Raji (cell line): ENCODE data around the gene TTYH1.

Experiments
- POLR2A ChIP-seq: IDR thresholded peaks from 2 replicates; pipeline ENCODE4 v1.6.1; 2011; ENCODE audit warnings: low read depth, low read length, control low read depth; ENCODE audit not compliant: insufficient read depth

The TTYH1 gene

DNA sequence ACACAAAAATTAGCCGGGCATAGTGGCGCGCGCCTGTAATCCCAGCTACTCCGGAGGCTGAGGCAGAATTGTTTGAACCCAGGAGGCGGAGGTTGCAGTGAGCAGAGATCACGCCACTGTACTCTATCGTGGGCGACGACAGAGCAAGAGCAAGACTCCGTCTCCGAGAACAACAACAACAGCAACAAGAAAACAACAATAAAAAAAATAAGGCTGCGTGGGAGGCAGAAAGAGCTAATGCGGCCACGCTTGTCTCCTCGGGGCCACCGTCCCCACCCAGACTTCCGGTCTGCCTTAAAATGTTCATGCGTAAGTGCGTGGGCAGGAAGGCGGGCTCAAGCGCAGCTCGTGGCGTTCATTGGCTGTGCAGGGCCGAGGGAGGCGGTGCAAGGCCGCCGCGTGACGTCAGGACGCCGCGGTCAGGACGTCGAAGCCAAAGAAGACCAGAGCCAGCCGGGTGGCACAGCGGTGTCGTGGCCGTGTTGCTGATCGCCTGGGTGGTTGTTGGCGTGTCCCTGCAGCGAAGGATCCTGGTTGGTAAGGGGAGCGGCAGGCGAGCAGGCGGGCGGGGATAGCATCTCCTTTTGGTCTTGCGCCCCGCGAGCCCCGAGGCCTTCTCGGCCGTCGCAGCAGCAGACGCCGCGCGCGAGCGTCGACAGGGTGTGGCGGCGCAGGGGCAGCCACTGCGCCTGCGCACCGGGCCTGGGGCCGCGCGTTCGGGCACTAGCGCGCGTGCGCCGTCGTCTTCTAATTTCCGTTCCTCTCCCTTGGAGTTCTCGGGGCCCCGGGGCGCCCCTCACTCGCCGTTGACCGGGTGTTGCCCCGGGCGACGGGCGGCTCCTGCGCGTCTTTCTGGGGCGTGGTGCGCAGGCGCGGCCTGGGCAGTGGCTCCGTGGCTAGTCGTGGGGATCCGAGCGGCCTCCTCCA lies 33.8 kb downstream of the TTYH1 start, which contains the start of gene LENG8:
TSS of gene LENG8 (plus strand) at position 426 of the 927 bp plus-strand sequence. CDS start 2,146 bp downstream, outside the sequence.
- peak; percentile 99 for TF ChIP-seq POLR2A

DNA sequence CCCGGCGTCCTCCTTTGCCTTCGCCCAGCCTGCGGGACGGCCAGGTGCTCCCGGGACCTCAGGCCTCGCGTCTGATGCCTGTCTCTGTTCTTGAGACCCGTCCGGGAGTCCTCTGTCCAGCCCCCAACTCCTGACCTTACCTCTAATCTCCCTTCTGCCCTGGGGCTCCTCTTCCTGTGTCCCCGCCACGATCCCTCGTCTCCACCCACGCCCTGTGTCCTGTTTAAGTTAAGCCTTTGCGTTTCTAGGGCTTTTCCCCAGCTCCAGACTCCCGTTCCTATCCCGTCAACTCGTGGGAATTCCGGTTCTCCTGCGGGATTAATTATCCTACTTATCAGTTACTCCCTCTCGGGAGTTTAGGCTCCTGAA lies 34.4 kb downstream of the TTYH1 start:
- no peak for TF ChIP-seq POLR2A

DNA sequence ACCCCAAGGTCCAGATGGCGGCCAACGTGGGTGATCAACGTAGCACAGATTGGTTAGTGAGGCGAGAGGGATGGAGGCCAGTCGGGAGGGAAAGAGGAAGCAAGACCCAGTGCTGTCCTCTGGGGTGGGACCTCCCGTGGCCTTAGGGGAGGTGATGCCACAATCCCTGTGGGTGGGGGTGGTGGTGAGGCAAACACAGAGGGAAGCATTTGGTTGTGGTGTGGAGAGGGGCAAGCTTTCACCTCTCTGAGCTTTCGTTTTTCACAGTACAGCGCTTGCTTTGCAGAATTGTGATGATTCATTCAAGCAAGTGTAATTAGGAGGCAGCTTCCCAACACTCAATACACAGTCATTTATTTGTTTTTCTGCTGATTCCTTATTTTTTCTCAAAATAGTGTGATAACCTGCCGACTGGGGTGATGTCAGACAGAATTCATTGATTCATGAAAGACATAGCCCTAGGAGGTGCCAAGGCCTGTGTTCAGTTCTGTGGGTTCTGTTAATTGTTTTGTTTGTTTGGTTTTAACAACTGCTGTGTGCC lies 36.1 kb downstream of the TTYH1 start:
- TF ChIP-seq POLR2A: no peak

DNA sequence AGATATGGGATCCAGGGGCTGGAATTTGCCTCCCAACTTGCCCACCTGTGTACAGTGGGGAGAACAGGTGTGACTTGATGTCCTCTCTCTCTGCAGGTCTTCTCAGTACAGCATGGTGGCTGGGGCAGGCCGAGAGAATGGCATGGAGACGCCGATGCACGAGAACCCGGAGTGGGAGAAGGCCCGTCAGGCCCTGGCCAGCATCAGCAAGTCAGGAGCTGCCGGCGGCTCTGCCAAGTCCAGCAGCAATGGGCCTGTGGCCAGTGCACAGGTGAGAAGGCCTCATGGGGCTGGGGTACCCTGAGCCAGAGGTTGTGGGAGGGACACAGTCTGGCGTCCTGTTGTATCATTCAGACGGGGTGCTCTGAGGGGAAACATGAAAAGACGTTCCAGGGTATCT lies 36.7 kb downstream of the TTYH1 start:
- TF ChIP-seq POLR2A: no peak

DNA sequence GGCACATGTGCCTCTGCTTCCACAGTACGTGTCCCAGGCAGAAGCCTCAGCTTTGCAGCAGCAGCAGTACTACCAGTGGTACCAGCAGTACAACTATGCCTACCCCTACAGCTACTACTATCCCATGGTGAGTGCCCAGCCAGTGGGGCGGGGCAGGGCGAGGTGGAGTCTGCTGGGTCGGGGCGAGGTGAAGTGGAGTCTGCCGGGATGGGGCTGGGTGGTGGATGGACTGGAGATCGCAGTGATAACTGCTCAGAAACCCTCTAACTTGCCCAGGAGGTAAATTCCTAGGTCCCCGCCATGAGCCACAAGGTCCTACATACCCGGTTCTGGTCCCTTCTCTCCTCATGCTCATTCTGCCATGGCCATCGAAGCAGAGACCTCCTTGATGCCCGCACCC lies 37.4 kb downstream of the TTYH1 start:
- TF ChIP-seq POLR2A: no peak

DNA sequence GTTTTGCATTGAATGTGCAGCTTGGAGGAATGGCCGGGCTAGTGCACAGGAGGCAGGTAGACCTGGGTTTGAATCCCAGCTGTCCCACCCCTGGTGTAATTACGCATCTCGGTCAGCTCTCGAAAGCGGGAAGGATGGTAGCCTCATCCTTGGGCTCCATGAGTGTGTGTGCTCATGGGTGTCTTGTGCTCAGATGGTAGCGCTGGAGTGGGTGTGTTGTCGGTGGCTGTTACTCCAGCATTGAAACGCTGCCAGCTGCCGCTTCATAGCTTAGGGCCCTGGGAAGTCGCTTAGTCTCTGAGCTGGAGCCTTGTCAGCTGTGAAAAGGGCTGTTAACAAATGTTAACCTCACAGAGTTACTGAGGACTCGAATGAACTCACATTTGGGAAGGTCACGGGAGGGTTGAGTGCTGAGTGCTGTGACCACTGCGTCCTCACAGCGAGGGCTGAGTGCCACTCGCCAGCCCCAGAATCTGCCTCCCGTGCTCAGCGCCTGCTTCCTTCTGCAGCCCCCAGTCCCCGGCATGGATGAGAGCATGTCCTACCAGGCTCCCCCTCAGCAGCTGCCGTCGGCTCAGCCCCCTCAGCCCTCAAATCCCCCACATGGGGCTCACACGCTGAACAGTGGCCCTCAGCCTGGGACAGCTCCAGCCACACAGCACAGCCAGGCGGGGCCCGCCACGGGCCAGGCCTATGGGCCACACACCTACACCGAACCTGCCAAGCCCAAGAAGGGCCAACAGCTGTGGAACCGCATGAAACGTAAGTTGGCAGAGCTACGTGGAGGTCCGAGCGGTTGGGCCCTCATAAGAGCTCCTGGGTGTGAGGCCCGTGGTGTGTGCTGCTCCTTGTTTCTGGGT lies 38.9 kb downstream of the TTYH1 start:
- no peak for TF ChIP-seq POLR2A

DNA sequence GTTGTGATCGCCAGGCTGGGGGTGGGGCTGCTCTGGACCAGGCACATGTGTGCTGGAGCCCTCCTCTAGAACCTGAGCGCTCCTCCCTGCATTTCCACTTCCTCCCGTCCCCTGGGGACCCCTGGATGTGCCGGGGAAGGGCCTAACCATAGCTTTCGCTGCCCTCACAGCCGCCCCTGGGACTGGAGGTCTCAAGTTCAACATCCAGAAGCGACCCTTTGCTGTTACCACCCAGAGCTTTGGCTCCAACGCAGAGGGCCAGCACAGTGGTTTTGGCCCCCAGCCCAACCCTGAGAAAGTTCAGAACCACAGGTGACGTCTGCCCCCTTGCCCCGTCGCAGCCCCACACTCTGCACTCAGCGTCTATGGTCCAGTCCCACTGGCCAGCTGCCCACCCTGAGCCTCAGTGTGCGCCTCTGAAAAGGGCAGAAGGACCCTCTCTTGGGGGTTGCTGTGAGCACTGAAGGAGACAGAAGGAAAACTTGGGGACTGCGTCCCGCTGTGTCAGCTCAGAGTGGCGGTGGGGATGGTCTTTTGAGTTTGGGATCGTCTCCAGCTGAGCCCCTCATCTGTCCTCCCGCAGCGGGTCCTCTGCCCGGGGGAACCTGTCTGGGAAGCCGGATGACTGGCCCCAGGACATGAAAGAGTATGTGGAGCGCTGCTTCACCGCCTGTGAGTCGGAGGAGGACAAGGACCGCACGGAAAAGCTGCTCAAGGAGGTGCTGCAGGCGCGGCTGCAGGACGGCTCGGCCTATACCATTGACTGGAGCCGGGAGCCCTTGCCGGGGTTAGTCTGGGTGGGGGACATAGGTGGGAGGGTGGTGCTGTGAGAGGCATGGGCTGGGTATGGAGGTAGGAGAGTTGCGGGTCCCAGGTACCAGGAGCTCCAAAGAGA lies 39.8 kb downstream of the TTYH1 start:
- TF ChIP-seq POLR2A: no peak

DNA sequence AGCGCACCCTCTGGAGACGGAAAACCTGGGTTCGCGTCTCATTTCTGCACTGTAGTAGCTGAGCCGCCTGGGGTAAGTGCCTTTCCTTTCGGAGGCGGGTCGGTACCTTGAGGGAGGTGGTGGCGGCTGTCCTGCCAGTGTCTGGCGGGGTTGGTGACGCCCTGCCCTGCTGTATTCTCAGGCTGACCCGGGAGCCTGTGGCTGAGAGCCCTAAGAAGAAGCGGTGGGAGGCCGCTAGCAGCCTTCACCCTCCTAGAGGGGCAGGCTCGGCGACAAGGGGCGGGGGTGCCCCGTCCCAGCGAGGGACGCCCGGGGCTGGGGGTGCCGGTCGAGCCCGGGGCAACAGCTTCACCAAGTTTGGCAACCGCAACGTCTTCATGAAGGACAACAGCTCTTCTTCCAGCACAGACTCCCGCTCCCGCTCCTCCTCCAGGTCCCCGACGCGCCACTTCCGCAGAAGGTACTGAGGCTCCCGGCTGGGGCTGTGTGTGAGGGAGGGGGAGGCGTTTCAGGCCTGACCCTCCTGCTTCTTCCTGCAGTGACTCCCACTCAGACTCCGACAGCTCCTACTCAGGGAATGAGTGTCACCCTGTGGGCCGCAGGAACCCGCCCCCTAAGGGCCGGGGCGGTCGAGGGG lies 40.6 kb downstream of the TTYH1 start:
- no peak for TF ChIP-seq POLR2A

DNA sequence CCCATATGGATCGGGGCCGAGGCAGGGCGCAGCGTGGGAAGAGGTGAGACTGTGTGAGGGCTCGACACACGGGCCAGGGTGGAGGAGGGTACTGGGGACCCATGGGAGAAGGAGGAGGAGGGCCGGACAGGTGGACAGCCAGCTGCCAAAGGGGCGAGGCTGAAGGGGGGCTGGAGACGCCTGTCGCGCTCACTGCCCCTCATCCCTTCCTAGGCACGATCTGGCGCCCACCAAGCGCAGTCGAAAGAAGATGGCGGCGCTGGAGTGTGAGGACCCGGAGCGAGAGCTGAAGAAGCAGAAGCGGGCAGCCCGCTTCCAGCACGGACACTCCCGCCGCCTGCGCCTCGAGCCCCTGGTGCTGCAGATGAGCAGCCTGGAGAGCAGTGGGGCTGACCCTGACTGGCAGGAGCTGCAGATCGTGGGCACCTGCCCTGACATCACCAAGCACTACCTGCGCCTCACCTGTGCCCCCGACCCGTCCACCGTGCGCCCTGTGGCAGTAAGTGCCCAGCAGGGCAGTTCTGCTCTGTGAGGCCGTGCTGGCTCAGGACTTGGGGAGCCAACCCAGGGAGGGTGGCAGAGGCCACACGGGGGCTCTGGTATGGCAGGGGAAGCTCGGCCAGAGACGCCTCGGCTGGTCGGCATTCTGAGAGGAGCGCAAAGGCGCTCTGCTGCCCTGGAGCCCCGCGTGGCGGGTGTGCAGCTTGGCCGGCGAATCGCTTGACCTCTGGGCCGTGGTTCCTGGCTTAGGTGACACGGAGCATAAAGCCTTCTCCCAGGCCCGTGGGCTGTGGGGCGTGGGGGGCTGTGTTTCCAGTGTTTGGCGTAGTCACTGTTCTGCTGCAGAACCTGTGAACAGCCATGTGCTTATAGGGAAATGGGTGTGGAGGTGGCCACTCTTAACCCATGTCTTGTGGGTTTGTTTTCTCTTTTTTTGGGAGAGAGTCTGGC lies 41.4 kb downstream of the TTYH1 start:
- no peak for TF ChIP-seq POLR2A

DNA sequence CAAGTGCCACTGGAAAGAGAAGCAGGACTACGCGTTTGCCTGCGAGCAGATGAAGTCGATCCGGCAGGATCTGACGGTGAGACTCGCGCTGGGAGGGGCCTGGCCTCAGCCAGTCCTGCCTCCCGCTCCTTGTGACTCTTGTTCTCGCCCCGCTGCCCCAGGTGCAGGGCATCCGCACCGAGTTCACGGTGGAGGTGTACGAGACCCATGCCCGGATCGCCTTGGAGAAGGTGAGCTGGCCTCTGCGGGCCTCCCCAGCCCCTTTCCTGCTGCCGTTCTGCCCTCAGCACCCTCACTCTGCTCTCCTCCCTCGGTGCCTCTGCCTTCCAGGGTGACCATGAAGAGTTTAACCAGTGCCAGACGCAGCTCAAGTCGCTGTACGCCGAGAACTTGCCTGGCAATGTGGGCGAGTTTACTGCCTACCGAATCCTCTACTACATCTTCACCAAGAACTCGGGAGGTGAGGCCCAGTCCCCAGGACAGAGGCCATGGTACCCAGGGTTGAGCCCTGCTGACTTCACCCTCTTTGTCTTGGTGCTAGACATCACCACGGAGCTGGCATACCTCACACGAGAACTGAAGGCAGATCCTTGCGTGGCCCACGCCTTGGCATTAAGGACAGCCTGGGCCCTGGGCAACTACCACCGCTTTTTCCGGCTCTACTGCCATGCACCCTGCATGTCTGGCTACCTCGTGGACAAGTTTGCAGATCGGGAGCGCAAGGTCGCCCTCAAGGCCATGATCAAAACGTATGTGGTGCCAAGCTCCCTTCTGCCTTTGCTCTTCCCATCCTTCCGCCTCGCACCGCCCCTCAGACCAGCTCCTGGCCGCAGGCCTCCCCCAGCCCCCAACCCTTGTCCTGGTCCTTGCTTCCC lies 42.7 kb downstream of the TTYH1 start:
- TF ChIP-seq POLR2A: no peak

DNA sequence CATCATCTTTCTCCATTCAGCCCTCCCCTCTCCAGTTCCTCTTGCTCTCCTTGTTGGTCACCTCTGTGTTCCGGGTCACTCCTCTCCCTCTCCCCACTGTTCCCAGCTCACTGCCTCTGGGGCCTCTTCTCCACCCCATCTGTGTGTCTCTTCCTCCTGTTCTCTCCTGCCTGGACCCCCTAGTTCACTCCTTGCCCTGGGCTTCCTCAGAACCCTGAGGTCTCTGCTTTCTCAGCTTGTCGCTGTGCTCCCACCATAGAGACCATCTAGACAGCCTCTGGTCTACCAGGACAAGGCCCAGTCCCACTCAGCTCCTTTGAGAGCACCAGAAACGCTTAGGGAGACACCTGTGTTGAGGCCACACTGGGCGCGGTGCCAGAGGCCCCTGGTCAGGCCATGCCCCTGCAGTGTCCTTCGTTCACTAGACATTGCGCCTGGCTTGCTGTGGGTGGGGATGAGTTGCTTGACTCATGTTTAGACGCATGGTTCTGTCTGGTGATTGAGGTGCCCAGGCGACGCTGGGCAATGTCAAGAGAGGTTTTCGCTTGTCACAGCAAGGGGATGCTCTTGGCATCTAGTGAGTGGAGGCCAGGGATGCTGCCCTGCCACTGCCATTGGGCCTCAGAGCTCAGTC lies 43.5 kb downstream of the TTYH1 start:
- TF ChIP-seq POLR2A: no peak

DNA sequence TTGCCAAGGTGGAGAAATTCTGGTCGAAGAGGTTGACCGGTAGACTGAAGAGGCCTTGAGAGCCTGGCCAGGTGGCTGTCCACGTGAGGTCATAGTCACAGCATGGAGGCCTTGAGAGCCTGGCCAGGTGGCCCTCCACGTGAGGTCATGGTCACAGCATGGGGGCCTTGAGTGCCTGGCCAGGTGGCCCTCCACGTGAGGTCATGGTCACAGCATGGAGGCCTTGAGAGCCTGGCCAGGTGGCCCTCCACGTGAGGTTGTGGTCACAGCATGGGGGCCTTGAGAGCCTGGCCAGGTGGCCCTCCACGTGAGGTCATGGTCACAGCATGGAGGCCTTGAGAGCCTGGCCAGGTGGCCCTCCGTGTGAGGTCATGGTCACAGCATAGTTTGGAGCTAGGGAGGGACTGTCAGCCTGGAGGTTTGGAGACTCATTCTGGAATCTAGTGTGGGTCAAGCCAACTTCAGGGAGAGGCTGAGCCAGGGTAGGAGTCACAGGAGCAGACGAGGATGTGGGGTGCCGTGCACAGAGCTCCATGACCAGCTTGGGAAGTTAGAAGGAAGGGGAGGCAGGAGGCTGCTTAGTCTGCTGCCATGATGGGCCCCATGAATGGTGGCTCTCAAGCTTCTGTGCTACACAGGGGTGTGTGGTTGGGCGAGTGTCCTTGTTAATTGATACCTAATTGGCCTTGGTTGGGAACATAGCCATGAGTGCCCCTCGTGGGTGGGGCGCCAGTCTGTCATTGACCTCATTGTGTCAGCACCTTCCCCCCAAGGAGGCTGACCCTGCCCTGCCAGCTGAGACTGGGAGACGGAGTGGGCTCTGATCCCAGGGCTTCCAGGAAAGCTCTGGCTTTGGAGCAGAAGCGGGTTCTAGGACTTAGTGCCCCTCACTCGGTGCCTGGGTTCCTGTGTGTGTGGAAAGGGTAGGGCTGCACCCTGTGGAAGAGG lies 44.3 kb downstream of the TTYH1 start:
- no peak for TF ChIP-seq POLR2A
